ENCODE measurements around the gene NTM.

NTM gene

DNA sequence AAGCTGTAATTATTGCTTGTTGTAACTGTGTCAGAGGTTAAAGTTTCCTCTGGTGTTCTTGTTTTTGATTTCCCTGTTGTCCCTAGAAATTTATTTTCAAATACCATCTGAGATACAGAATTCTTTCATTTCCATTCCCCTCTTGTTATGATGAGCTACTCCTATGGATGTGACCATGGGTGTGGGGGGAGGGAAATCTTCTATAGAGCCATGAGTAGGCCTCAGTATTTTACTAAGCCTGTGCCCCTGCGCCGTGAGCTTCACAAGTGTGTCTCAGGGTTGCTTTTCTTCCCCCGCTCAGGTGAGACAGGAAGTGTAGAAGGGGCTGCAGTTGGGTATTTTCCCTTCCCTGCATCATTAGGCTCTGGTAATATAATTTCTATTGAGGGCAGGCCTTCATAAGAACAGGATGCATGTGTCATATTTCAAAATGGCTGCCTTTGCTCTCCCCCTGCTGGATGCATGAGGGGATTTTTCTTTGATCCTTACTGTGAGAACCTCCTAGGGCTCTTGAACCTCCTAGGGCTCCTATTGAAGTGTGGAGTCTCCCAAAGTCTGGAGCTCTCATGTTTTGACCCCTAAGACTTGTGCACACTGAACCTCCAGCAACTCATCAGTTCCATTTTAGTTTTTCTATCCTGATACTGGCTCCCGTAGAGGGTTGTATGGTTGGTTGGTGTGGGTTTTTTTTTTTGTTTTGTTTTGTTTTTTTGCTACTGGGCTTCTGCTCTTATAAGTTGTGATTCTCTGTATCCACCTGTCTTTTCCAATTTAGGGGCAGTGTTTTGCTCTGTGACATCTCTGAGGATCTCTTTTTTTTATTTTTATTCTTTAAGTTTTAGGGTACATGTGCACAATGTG lies 658.2 kb downstream of the NTM start:
- Histone ChIP-seq H3K27ac (no peak overlapping the region), H3K4me3 (no peak overlapping the region)

DNA sequence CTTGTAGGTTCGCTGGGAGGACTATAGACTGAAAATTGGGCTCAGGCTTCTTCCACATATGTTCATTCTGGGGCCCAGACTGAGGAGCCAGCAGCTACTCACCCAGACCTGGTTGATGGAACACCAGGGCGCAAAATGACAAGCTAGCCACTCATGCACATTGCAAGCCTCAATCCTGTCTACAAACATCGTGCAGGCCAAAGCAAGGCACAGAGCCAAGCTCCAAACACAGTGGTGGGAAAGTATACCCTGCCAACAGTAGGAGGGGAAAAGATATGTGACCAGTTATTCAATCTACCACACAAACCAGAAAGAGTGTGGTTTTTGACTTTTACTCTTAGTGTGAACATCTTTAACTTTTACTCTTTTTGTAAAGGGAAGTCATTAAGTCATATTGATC lies 660.5 kb downstream of the NTM start:
- Histone ChIP-seq H3K27ac (no peak overlapping the region), H3K4me3 (no peak overlapping the region)

DNA sequence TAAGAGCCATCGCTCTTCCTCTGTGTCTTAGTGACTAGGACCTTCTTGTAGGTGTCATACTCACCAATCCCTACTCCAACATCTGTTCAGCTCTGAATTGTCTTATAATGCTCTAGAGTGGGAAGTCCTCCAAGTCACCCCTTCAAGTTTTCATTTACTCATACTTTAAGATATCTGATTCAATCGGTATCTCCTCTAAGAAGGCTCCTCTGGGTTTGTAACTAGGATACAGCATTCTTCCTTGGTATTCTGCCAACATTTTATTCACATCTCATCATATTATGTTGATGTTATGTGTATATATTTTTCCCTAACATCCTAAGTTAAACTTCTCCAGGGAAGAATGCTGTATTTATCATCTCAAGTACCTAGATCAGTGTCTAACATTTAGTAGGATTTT lies 662.1 kb downstream of the NTM start:
- no peak overlapping the region for H3K27ac ChIP-seq
- H3K4me3 ChIP-seq, result no peak overlapping the region

DNA sequence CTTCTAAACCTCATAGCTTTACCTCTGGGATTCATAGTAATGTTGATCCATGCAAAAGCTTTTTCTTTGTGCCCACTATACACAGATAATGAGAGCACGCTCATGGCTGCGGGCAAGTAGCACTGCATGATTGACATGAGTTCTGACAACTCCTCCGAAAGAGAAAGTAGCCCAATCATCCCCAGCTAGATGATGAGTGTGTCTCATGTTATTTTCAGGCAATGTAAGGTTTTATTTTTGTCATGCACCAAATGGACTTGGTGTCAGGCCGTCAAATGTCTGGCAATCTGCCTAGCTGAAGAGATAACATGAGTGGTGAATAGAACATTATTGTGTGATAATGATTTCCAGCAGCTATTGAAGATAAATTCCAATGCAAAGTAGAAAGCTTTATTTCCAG lies 662.6 kb downstream of the NTM start:
- Histone ChIP-seq H3K27ac (no peak overlapping the region), H3K4me3 (no peak overlapping the region)

DNA sequence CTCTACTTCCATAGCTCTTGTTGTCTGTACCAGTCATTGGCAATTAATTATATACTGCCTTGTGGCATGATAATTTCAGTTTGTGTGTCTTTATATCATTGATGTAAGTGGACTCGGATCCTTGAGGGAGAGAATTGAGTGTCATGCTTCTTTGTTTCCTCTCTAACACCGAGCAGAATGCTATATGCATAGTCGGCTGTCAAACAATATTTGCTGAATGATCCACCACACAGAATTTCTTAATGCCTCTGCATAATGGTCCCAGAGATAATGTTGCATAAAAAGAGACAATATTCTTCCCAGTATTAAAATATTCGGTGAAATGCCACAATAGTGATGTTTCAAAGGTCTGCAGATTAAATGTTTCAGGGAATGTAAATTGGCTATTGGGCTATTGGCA lies 664.8 kb downstream of the NTM start:
- no peak overlapping the region for H3K27ac ChIP-seq
- H3K4me3 ChIP-seq, result no peak overlapping the region

DNA sequence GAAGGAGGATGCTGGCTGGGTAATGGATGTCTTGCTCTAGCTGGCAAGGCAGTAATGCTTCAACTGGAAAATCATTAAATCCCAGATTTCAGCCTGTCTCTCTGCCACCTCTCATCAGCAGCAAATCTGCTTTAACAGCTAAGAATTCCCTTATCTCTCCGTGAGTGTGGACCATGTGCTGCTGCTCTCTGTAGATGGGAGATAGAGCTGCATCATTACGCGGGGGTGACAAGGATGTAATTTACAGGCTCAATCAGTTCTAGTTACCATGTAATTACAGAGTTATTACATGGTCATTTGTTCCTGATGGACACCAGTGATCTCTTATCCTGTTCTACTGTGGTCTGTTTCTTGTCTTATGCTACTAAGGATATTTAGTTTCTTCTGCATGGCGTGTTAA lies 665.4 kb downstream of the NTM start:
- no peak overlapping the region for H3K27ac ChIP-seq

DNA sequence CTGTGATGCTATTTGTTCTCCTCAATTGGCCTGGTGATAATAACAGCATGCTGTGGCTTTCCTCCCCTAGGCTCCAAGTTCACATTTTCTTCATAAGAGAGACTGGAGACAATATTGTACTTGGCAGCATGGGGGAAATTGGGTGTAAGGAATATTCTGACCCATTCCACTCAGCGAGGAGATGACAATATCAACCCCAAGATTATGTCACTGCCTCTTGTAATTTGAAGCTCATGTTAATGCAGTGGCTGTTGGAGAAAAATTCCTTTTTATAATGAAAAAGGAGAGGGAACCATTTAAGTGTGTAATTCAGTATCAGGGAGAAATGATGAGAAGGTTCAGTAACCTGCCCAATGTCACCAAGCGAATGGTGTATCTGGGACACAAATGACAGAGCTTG lies 665.8 kb downstream of the NTM start:
- no peak overlapping the region for H3K27ac ChIP-seq

More for the DNA sequence above, 665.4 kb downstream of the NTM start:
- no peak overlapping the region for H3K4me3 ChIP-seq

DNA sequence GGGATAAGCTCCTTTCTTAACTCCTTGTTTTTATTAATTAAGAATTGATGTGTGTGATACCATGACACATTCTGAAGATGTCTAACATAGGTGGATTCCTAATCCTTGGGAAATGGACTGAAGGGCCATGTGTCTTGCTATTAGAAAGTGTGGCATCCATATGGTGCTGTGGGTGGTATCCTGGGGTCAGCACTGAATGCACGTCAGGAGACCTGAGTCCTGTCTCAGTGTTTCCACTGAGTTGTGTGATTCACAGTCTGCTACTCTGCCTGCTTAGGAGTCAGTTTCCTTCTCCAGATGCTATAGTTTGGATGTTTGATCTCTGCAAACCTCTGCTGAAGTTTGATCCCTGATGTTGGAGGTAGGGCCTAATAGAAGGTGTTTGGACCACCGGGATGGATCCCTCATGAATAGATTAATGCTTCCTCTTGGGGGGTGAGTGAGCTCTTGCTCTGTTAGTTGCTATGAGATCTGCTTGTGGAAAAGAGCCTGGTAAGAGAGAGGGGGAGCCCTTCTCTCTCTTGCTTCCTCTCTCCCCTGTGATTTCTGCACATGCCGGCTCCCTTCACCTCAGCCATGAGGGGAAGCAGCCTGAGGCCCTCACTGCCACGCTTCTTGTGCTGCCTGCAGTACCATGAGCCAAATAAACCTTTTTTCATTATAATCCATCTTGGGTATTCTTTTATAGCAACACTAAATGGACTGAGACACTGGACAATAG lies 666.5 kb downstream of the NTM start:
- no peak overlapping the region for H3K27ac ChIP-seq

More for the DNA sequence above, 665.8 kb downstream of the NTM start:
- no peak overlapping the region for H3K4me3 ChIP-seq

DNA sequence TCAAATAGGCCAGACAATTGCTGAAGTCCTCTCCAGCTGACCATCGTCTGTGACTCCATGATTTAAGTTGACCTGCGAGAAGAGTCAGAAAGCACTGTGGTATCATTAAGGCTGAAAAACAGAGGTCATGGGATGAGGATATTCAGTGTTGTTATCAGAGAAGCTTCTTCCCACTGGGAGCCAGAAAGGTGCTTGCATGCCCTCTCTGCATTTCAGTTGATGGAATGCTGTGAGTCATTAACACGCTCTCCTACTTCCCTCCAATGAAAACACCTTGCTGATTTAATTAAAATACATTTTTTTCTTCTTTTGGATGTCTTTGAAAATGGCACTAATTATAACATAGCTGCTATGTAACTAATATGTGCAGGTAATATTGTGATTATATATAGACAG lies 667.0 kb downstream of the NTM start:
- no peak overlapping the region for H3K4me3 ChIP-seq
- no peak overlapping the region for H3K27ac ChIP-seq

More for the DNA sequence above, 666.5 kb downstream of the NTM start:
- H3K4me3 ChIP-seq, result no peak overlapping the region

DNA sequence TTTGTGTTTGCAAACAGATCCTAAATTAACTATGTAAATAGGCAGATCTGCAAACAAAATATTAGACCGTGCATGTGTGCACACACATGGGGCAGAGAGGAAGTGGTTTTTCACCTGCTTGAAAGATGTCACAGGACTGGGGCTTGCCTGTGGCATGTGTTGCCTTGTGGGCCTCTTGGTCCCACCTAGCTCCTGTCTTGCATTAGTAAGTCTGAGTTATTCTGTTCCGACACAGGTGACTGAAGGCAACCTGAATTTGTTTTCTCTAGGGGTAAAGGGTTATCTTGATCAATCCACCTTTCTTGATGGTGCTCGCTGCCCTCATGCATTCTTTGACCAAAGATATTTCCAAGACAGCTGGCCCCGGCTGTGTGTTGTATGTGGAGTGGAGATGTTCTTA lies 667.5 kb downstream of the NTM start:
- Histone ChIP-seq H3K27ac (no peak overlapping the region), H3K4me3 (no peak overlapping the region)

DNA sequence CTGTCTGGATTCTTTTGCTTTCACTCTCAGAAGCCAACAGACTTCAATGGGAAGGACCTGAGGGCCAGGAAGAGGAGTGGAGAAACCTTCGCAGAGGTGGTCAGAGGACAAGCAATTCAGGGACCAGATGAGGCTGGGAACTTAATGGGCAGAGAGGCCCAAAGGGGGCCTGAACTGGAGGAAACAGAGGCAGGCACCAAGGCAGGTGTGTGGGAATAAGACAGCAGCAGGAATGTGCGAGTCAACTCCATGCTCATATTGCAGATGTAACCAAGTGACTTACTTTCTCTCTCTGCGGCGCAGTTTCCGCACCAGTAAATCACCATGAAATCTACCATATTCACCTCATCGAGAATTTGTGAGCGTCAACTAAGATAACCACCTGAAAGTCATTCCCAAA lies 669.1 kb downstream of the NTM start:
- Histone ChIP-seq H3K27ac (no peak overlapping the region), H3K4me3 (no peak overlapping the region)

DNA sequence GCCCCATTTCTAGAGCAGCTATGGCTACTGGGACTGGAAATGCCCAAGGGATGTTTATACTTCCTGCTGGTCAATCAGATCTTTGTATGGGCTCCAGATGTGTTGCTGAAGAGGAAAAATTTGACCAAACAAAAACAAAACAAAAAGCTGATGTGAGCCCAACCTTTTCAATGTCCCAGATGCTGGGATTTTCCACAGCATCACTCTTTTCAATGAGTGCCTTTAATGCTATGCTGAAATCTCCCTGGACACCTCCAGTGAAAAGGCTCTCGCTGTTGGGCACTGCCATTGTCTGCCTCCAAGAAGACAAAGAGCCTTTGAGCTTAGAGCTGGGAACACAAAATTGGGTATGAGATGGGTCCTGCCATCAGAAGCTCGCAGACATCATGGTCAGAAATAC lies 671.9 kb downstream of the NTM start:
- Histone ChIP-seq H3K27ac (no peak overlapping the region), H3K4me3 (no peak overlapping the region)

DNA sequence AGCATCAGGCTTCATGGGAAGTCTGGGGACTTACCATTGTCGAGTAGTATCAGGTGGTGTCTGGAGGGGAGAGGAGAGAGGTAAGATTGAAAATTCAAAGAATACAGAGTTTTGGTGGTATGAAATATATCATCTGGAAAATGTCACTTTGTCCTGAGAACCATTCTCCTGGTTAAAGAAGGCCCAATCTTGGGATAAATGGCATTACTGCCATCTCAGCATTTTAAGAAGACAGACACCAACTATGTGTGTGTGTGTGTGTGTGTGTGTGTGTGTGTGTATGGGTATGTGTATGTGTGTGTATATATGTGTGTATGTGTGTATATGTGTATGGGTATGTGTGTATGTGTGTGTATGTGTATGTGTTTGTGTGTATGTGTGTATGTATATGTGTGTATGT lies 673.3 kb downstream of the NTM start:
- Histone ChIP-seq H3K27ac (no peak overlapping the region), H3K4me3 (no peak overlapping the region)

DNA sequence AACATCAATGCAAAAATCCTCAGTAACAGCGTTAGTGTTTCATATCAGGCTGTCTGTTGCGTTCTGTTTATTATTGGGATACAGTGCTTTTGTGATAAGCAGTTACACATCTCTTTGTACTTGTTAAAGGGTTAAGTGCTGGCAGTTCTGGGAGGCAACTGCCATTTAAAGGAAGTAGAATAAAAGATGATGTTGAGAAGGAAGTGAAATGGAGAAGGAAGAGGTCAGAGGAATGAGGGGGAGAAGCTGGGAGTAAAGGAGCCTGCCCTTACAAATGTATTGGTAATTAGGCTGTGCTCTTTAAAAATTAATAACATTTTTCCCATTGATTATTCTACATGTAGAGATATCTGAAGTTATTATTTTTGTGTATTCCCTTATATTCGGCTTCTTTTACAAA lies 674.7 kb downstream of the NTM start:
- H3K4me3 ChIP-seq, result no peak overlapping the region
- H3K27ac ChIP-seq, result no peak overlapping the region

DNA sequence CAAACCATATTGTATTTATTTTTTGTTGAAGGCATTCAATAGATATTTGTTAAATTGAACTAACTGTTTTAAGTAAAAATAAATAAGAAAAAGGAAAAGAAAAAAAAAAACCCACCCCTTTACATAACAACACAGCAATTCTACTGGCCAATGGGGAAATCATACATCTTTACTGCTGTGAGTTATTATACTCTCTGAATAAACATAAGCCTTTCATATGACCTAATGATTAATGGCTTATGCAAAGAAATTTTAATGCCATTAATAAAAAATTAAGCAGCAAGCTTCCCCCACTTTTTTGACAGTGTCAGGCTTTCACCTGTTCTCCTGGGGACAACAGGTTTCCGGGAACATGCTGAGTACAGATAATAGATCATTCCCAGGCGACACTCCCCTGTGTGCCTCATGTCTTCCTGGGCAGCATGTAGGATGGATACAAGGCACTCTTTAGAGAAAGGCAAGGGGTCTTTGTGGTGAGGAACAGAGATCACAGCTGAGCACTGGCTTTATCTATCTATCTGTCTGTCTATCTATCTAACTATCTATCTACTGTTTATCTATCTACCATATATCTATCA lies 676.0 kb downstream of the NTM start:
- no peak overlapping the region for H3K27ac ChIP-seq
- H3K4me3 ChIP-seq, result no peak overlapping the region

DNA sequence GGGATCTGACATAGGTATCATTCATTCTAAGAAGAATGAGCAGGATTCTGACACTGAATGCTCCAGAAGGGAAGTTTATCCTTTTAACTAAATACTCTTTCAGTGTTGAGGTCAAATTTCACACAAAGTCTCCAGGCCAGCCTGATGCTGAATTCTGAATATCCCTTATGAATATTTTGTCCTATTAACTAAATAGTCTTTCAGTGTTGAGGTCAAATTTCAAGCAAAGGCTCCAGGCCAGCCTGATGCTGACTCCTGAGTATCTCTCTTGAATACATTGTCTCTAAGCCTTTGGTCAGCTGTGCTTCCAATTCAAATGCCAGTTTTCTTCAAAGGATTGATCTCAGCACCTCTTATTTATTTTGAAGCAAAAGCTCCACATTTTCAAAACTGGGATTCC lies 676.8 kb downstream of the NTM start:
- Histone ChIP-seq H3K4me3 (no peak overlapping the region), H3K27ac (no peak overlapping the region)

DNA sequence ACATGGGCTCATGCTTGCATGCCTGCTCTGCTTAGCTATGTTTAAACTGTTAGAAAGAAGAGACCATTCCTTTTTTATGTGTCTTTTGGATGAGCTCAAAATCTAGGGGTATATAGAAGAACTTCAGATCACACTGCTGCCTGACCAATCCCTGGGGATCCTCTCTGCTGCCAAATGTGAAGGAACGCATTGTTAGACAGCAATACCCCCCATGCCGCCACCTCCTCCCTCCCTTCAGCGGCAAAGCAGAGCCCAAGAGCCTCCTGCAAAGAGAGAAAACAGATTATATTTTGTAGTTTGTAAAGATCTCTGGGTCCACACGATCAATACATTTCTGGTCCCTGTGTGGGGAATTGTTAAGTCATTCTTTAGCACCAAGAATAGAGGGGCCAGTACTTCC lies 677.6 kb downstream of the NTM start:
- H3K27ac ChIP-seq, result no peak overlapping the region

DNA sequence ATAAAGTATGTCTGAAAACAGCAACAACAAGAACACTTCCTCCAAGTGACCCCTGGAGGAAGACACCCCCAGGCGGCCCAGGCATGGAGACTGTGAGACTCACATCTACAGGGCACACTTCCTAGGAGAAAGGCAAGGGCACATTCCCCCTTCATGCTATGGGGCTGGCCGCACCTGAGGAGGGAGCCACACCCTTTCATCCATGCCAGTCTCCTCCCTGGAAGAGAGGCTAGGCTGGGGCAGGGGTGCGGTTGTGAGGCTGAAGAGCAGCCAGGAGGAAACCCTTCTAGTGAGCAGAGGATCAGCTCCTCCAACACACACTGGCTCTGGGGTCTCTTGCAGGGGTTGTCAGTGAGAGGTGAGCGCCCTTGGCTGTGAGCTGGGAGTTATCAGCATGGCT lies 678.8 kb downstream of the NTM start:
- Histone ChIP-seq H3K4me3 (no peak overlapping the region), H3K27ac (no peak overlapping the region)

More for the DNA sequence above, 677.6 kb downstream of the NTM start:
- H3K4me3 ChIP-seq, result no peak overlapping the region

DNA sequence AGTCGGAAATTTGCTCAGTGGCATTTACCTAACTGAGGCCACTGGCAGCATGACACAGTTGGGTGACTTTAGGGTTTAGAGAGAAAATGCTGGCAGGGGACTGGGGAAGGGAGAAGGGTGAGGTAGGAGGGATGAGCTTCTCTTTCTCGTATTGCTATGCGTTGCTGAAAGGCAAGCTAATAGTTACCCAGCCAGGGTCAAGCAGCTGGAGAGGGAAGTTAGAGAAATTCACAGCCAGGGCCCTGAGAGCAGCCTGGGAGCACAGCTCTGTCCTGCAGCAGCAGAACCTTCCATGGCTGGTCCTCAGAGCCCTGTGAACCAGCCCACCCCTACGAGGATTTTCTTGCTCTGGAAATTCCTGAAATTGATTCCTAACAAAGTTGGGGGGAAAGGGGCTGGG lies 679.6 kb downstream of the NTM start:
- H3K4me3 ChIP-seq, result no peak overlapping the region
- H3K27ac ChIP-seq, result no peak overlapping the region

DNA sequence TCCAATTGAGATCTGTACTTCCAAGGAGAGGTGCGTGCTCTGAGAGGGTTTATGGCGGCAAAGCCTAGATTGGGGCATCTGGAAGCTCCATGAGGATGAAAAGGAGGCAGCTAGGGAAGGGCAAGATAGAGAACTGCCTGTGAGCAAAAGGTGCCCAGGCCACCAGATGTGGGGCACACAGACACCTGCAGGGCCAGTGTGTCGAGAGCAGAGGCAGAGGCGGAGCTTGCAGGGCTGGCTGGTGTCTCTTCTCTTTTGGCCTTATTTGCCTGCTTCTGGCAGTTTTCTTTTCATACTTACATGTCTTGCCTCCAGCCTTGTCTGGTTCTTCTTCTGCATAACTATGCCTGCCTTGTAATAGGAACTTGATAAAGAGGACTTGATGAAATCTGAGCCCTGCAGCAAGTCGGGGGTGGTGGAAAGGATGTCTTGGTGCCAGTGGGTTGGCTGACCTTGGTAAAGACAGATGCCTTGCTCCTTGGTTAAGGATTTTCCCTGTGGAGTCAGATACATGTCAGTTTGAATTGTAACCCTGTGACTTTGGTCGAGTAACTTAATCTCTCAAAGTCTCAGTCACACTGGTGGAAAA lies 680.3 kb downstream of the NTM start:
- Histone ChIP-seq H3K4me3 (no peak overlapping the region), H3K27ac (no peak overlapping the region)

DNA sequence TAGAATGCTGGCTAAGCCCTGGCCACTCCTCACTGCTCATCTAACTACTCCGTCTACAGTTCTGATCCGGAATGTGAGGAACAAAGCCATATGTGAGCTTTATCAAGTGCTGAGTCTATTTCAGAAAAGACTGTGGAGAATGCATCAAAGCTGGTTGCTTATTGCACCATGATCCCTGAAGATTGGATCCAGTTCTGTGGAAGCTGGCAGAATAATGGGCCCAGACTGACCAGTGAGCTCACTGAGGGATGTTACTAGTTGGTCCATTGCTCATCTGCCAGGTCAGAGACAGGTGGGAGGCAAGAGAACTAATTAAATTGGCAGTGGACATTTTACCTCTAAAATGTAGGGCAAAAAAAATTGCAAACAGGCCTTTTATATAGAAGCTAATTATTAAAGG lies 681.3 kb downstream of the NTM start:
- Histone ChIP-seq H3K4me3 (no peak overlapping the region), H3K27ac (no peak overlapping the region)

All from skin epidermis (tissue), 12 donors.